Smooth muscle cell (in vitro differentiated cells): Measurements from ENCODE around the gene MAGEB17. TPM values are rescaled to one million over a fixed set of nuclear protein-coding genes. Genes with fewer than 3 reads are reported as not detected.

Experiments used
- DNase-seq: peaks from one replicate; lab custom pipeline; 2025; ENCODE audit not compliant: unreplicated experiment; lab: John Stamatoyannopoulos, UW
- H2AFZ ChIP-seq: fragments of 200-600 bp; sonication (generic); 2 replicates; pipeline ENCODE4 v1.6.0; 2016; ENCODE audit warnings: antibody characterized with exemption, low read depth, mild to moderate bottlenecking
- H3F3A ChIP-seq: fragments of 200-600 bp; sonication (generic); 2 replicates; pipeline ENCODE4 v1.6.0; 2017; ENCODE audit warnings: antibody characterized with exemption, low read depth
- H3K27ac ChIP-seq: fragments of 200-600 bp; sonication (generic); 2 replicates; pipeline ENCODE4 v1.5.1; 2016; ENCODE audit warnings: low read depth, mild to moderate bottlenecking
- H3K27me3 ChIP-seq: fragments of 200-600 bp; sonication (generic); 2 replicates; pipeline ENCODE4 v1.6.1; 2016; ENCODE audit warnings: low read depth, mild to moderate bottlenecking
- H3K36me3 ChIP-seq: fragments of 200-600 bp; sonication (generic); 2 replicates; pipeline ENCODE4 v1.5.1; 2016; ENCODE audit warnings: low read depth
- H3K4me1 ChIP-seq: fragments of 200-600 bp; sonication (generic); 2 replicates; pipeline ENCODE4 v1.5.1; 2016; ENCODE audit warnings: low read depth
- H3K4me2 ChIP-seq: fragments of 200-600 bp; sonication (generic); 2 replicates; pipeline ENCODE4 v1.6.0; 2016; ENCODE audit warnings: mild to moderate bottlenecking
- H3K4me3 ChIP-seq: fragments of 200-600 bp; sonication (generic); 2 replicates; pipeline ENCODE4 v1.5.1; 2016; ENCODE audit warnings: mild to moderate bottlenecking
- H3K79me2 ChIP-seq: fragments of 200-600 bp; sonication (generic); 2 replicates; pipeline ENCODE4 v1.6.0; 2016; ENCODE audit warnings: low read depth, mild to moderate bottlenecking
- H3K9ac ChIP-seq: fragments of 200-600 bp; sonication (generic); 2 replicates; pipeline ENCODE4 v1.6.0; 2016; ENCODE audit warnings: low read depth
- H3K9me3 ChIP-seq: fragments of 200-600 bp; sonication (generic); replicated peaks from 2 replicates; pipeline ENCODE4 v1.5.1; 2016; ENCODE audit warnings: low read depth
- H4K20me1 ChIP-seq: fragments of 200-600 bp; sonication (generic); 2 replicates; pipeline ENCODE4 v1.6.0; 2016; ENCODE audit warnings: low read depth
- WGBS: methylation state at CpG from one replicate; pipeline ENCODE4 v1.1.7; 2016; ENCODE audit warnings: low lambda C conversion rate; 5-methylcytosine and 5-hydroxymethylcytosine counted together
- polyA plus RNA-seq: library from polyadenylated mRNA; unstranded; fragments of >200 nt; fragmentation: Nextera tagmentation; extraction: Ambion mirVana; gene quantifications from 2 replicates; pipeline ENCODE4 v1.2.1, GENCODE V29; 2016
- total RNA-seq: library from RNA; depleted of rRNA; stranded (reverse); fragments of >200 nt; gene quantifications from 2 replicates; pipeline ENCODE4 v1.2.3, GENCODE V29; 2014
- TF ChIP-seq, protein P1 (sequence below): fragments of 200-600 bp; sonication (generic); IDR thresholded peaks from 2 replicates; pipeline ENCODE4 v1.5.1; 2017; ENCODE audit warnings: borderline replicate concordance, mild to moderate bottlenecking, antibody characterized with exemption; ENCODE audit not compliant: insufficient read depth, poor library complexity, severe bottlenecking

Gene MAGEB17
- total and polyA plus RNA-seq, 2 experiments from 2014 or later, result 0.32 TPM; not detected in 1

GRCh38 chrX:16123222-16123786, 44.0 kb upstream of the MAGEB17 start, which contains the start of gene GRPR:
Gene GRPR (plus strand): TSS chrX:16123565. CDS start chrX:16123954, 389 bp downstream.
- DNase-seq, result peak; percentile 41
- no peak within 1 kb of the TSS for H3K27ac ChIP-seq
- H3F3A ChIP-seq, result peaks cover 3% of the 10 kb centered on the region
- H3K4me3 ChIP-seq, result peak within 1 kb of the TSS; percentile 41
- H3K4me2 ChIP-seq, result peak within 1 kb of the TSS; percentile 85
- no peaks in the 10 kb centered on the region for H3K27me3 ChIP-seq
- WGBS, result 4% methylated on average over 6 of the region's 6 CpGs
- H3K79me2 ChIP-seq, result peaks cover 37% of the 10 kb centered on the region
- H3K9me3 ChIP-seq, result no peaks in the 10 kb centered on the region
- H3K36me3 ChIP-seq, result no peaks in the 10 kb centered on the region
- no peak within 1 kb of the TSS for H3K9ac ChIP-seq
- TF ChIP-seq, protein P1, sequence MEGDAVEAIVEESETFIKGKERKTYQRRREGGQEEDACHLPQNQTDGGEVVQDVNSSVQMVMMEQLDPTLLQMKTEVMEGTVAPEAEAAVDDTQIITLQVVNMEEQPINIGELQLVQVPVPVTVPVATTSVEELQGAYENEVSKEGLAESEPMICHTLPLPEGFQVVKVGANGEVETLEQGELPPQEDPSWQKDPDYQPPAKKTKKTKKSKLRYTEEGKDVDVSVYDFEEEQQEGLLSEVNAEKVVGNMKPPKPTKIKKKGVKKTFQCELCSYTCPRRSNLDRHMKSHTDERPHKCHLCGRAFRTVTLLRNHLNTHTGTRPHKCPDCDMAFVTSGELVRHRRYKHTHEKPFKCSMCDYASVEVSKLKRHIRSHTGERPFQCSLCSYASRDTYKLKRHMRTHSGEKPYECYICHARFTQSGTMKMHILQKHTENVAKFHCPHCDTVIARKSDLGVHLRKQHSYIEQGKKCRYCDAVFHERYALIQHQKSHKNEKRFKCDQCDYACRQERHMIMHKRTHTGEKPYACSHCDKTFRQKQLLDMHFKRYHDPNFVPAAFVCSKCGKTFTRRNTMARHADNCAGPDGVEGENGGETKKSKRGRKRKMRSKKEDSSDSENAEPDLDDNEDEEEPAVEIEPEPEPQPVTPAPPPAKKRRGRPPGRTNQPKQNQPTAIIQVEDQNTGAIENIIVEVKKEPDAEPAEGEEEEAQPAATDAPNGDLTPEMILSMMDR, result peak; percentile 88
- peaks cover 5% of the 10 kb centered on the region for H3K4me1 ChIP-seq
- no peaks in the 10 kb centered on the region for H4K20me1 ChIP-seq
- peak within 1 kb of the TSS; percentile 86 for H2AFZ ChIP-seq

- Histone ChIP-seq H3K9me3 (no peaks in the 10 kb centered on the region), H3K27me3 (no peaks in the 10 kb centered on the region), H3K4me1 (peaks cover 5% of the 10 kb centered on the region), H3K27ac (no peak overlapping the region), H3K9ac (no peak overlapping the region), H3K36me3 (no peaks in the 10 kb centered on the region), H3K4me3 (peak overlapping the region; percentile 41), H3K79me2 (peaks cover 37% of the 10 kb centered on the region), H4K20me1 (no peaks in the 10 kb centered on the region), H2AFZ (peak overlapping the region; percentile 86), H3K4me2 (peak overlapping the region; percentile 85), H3F3A (peaks cover 3% of the 10 kb centered on the region)
- 44% methylated on average over 7 of the region's 7 CpGs for WGBS
- TF ChIP-seq, protein P1, result no peak
- DNase-seq, result no peak
Measured at GRCh38 chrX:16124201-16124600, 43.1 kb upstream of the MAGEB17 start.

GRCh38 chrX:16125520-16126149, 41.6 kb upstream of the MAGEB17 start:
- TF ChIP-seq, protein P1, result no peak
- no peaks in the 10 kb centered on the region for H3K27me3 ChIP-seq
- H3K9me3 ChIP-seq, result no peaks in the 10 kb centered on the region
- H3K4me3 ChIP-seq, result peak overlapping the region; percentile 41
- WGBS, result 26% methylated on average over 5 of the region's 5 CpGs
- peaks cover 37% of the 10 kb centered on the region for H3K79me2 ChIP-seq
- no peak for DNase-seq
- H2AFZ ChIP-seq, result peak overlapping the region; percentile 86
- no peak overlapping the region for H3K27ac ChIP-seq
- no peak overlapping the region for H3K9ac ChIP-seq
- no peaks in the 10 kb centered on the region for H3K36me3 ChIP-seq
- H3K4me1 ChIP-seq, result peaks cover 5% of the 10 kb centered on the region
- H4K20me1 ChIP-seq, result no peaks in the 10 kb centered on the region
- peaks cover 3% of the 10 kb centered on the region for H3F3A ChIP-seq
- H3K4me2 ChIP-seq, result peak overlapping the region; percentile 85
